IMR-90 (cell line): ENCODE results near the gene DNAJC11.

Source experiments
- BHLHE40 ChIP-seq: fragments of 150-350 bp; IDR thresholded peaks from 2 replicates; pipeline ENCODE4 v1.6.1; 2016; ENCODE audit warnings: mild to moderate bottlenecking, low read depth, low read length
- CEBPB ChIP-seq: IDR thresholded peaks from 2 replicates; pipeline ENCODE4 v1.6.1; 2012; ENCODE audit warnings: low read depth, low read length, improper control_type of control experiment
- CHD1 ChIP-seq: IDR thresholded peaks from 2 replicates; pipeline ENCODE4 v1.6.1; 2012; ENCODE audit warnings: low read depth, low read length, improper control_type of control experiment
- MAZ ChIP-seq: IDR thresholded peaks from 2 replicates; pipeline ENCODE4 v1.6.1; 2012; ENCODE audit warnings: low read depth, mild to moderate bottlenecking, low read length, improper control_type of control experiment, moderate library complexity, borderline replicate concordance
- MXI1 ChIP-seq: IDR thresholded peaks from 2 replicates; pipeline ENCODE4 v1.6.1; 2012; ENCODE audit warnings: low read depth, mild to moderate bottlenecking, low read length, moderate library complexity, borderline replicate concordance
- NFE2L2 ChIP-seq: fragments of 150-350 bp; IDR thresholded peaks from 2 replicates; pipeline ENCODE4 v1.6.1; 2016; ENCODE audit warnings: low read depth, mild to moderate bottlenecking, low read length
- POLR2A ChIP-seq: IDR thresholded peaks from 2 replicates; pipeline ENCODE4 v1.6.1; 2012; ENCODE audit warnings: mild to moderate bottlenecking, low read depth, low read length
- RAD21 ChIP-seq: IDR thresholded peaks from 2 replicates; pipeline ENCODE4 v1.6.1; 2012; ENCODE audit warnings: low read length, improper control_type of control experiment
- RCOR1 ChIP-seq: IDR thresholded peaks from 2 replicates; pipeline ENCODE4 v1.6.1; 2012; ENCODE audit warnings: mild to moderate bottlenecking, low read length, improper control_type of control experiment; ENCODE audit not compliant: insufficient replicate concordance
- RFX5 ChIP-seq: IDR thresholded peaks from 2 replicates; pipeline ENCODE4 v1.8.0; 2012; ENCODE audit warnings: low read depth, mild to moderate bottlenecking, low read length, moderate library complexity
- SMC3 ChIP-seq: fragments of 150-350 bp; IDR thresholded peaks from 2 replicates; pipeline ENCODE4 v1.6.1; 2016; ENCODE audit warnings: low read depth, mild to moderate bottlenecking, antibody characterized with exemption, low read length, moderate library complexity
- TF ChIP-seq, protein P1 (sequence below): conservative IDR thresholded peaks from 2 replicates; pipeline ENCODE4 v1.5.1; 2012; ENCODE audit warnings: mild to moderate bottlenecking, low read depth, low read length, improper control_type of control experiment
- TF ChIP-seq, protein P2 (sequence below): fragments of 150-350 bp; IDR thresholded peaks from 2 replicates; pipeline ENCODE4 v1.6.1; 2017; ENCODE audit warnings: mild to moderate bottlenecking, antibody characterized with exemption, low read length, low read depth
- TF ChIP-seq, protein P3 (sequence below): fragments of 150-350 bp; IDR thresholded peaks from 2 replicates; pipeline ENCODE4 v1.6.1; 2016; ENCODE audit warnings: low read depth, mild to moderate bottlenecking, low read length, moderate library complexity, borderline replicate concordance

DNA sequence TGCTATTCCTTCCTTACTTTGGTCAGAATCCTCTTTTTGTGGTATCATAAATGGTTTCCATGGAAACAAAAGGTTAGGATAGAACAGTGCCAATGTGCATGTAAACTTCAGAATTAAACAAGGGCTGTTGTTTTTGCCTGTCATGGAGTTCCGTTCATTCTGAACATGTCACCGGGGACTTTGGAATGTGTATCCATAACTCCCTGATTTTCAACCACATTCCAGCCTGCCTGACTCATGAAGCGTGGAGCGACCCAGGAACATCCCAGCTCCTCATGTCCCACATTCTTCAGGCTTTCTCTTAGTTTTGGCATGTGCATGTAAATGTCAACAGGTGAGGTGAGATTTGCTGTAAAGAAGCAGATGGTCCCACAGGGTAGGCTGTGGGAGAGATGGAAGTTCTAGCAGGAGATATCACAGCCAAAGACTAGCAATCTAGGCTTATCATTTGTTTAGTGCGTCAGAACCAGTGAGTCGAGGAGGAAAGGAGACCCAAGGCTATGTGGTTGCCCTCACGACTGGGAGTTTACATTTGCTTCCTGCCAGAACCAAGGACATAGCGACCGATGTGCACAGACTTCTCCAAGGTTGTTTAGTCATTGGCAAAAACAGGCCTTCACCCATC lies 23.0 kb upstream of the DNAJC11 start:
- TF ChIP-seq POLR2A (peak; percentile 47; the same call in 1 of the 2 replicates), MXI1 (0 out of 2 replicates have a peak, but pooled peaks have one; percentile 9), CHD1 (no peak), RAD21 (no peak), RFX5 (no peak), NFE2L2 (peak; percentile 21; the same call in 1 of the 2 replicates), BHLHE40 (peak; percentile 59; the same call in 1 of the 2 replicates), RCOR1 (no peak), SMC3 (no peak), MAZ (no peak), CEBPB (peak; percentile 10; the same call in 1 of the 2 replicates)
- TF ChIP-seq, protein P1, sequence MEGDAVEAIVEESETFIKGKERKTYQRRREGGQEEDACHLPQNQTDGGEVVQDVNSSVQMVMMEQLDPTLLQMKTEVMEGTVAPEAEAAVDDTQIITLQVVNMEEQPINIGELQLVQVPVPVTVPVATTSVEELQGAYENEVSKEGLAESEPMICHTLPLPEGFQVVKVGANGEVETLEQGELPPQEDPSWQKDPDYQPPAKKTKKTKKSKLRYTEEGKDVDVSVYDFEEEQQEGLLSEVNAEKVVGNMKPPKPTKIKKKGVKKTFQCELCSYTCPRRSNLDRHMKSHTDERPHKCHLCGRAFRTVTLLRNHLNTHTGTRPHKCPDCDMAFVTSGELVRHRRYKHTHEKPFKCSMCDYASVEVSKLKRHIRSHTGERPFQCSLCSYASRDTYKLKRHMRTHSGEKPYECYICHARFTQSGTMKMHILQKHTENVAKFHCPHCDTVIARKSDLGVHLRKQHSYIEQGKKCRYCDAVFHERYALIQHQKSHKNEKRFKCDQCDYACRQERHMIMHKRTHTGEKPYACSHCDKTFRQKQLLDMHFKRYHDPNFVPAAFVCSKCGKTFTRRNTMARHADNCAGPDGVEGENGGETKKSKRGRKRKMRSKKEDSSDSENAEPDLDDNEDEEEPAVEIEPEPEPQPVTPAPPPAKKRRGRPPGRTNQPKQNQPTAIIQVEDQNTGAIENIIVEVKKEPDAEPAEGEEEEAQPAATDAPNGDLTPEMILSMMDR, result no peak
- TF ChIP-seq, protein P2, sequence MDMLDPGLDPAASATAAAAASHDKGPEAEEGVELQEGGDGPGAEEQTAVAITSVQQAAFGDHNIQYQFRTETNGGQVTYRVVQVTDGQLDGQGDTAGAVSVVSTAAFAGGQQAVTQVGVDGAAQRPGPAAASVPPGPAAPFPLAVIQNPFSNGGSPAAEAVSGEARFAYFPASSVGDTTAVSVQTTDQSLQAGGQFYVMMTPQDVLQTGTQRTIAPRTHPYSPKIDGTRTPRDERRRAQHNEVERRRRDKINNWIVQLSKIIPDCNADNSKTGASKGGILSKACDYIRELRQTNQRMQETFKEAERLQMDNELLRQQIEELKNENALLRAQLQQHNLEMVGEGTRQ, result no peak
- TF ChIP-seq, protein P3, sequence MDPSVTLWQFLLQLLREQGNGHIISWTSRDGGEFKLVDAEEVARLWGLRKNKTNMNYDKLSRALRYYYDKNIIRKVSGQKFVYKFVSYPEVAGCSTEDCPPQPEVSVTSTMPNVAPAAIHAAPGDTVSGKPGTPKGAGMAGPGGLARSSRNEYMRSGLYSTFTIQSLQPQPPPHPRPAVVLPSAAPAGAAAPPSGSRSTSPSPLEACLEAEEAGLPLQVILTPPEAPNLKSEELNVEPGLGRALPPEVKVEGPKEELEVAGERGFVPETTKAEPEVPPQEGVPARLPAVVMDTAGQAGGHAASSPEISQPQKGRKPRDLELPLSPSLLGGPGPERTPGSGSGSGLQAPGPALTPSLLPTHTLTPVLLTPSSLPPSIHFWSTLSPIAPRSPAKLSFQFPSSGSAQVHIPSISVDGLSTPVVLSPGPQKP, result no peak
